Keratinocyte (primary cell): ENCODE results near the gene ZNF512B.

Source experiments
- EZH2 ChIP-seq: IDR thresholded peaks from one replicate; pipeline ENCODE4 v1.6.1; 2012; ENCODE audit warnings: inconsistent platforms, mild to moderate bottlenecking, low read length, moderate library complexity
- TF ChIP-seq, protein P1 (sequence below), 3 experiments: IDR thresholded peaks in 1 of 3; conservative IDR thresholded peaks in 1 of 3; optimal IDR thresholded peaks in 1 of 3; 2 replicates in 2 of 3; 3 replicates in 1 of 3; pipeline versions ENCODE3 to v1.5.1; 2011; ENCODE audit warnings: low read length in 3 of 3, mild to moderate bottlenecking in 3 of 3, moderate library complexity in 2 of 3, control low read depth in 1 of 3, inconsistent platforms in 1 of 3; ENCODE audit not compliant: insufficient read depth in 2 of 3; ENCODE audit errors: extremely low read depth in 1 of 3

DNA sequence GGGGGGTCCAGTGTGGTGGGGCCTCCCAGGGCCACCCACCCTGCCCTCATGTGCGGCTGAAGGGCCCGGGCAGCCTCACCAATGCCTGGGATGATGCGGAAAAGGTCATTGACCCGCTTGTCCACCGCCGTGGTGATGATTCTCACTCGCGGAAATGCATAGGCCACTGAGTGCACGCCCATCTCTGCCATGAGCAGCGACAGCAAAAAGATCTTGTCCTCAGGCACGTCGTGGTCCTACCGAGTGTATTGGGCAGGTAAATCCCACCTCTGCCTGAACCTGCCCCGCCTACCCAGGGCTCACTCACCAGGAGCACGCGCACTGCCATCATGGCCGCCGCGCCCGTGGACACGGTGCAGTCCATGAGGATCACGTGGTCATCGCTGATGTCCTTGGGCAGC, 29.7 kb downstream of the ZNF512B start:
- TF ChIP-seq, protein P1, sequence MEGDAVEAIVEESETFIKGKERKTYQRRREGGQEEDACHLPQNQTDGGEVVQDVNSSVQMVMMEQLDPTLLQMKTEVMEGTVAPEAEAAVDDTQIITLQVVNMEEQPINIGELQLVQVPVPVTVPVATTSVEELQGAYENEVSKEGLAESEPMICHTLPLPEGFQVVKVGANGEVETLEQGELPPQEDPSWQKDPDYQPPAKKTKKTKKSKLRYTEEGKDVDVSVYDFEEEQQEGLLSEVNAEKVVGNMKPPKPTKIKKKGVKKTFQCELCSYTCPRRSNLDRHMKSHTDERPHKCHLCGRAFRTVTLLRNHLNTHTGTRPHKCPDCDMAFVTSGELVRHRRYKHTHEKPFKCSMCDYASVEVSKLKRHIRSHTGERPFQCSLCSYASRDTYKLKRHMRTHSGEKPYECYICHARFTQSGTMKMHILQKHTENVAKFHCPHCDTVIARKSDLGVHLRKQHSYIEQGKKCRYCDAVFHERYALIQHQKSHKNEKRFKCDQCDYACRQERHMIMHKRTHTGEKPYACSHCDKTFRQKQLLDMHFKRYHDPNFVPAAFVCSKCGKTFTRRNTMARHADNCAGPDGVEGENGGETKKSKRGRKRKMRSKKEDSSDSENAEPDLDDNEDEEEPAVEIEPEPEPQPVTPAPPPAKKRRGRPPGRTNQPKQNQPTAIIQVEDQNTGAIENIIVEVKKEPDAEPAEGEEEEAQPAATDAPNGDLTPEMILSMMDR (optimal IDR thresholded peaks at IDR 0.05 in 1 of 3, IDR thresholded peaks at IDR 0.05 in 1 of 3, conservative IDR thresholded peaks at IDR 0.05 in 1 of 3; ENCODE audit: extremely low read depth in 1 of 3, insufficient read depth in 2 of 3, low read length in 3 of 3) = no peak
- no peak for TF ChIP-seq EZH2
